SK-N-SH (cell line): Measurements from ENCODE around the gene PLD1. TPM values are rescaled to one million over a fixed set of nuclear protein-coding genes. Genes with fewer than 3 reads are reported as not detected.

Experiments
- CTCF ChIA-PET: fragments of 300-600, 350-600 bp; formaldehyde crosslinking; extraction: SDS; loops from one replicate; lab custom pipeline; 2021; lab: Yijun Ruan, JAX
- POLR2A ChIA-PET: fragments of 350-600 bp; sonication (Branson Sonifier 250); formaldehyde crosslinking; extraction: SDS; loops from one replicate; lab custom pipeline; 2020; ENCODE audit warnings: antibody characterized with exemption, inconsistent platforms; lab: Yijun Ruan, JAX
- DNase-seq: peaks from one replicate; pipeline ENCODE4 v3.0.0; 2012
- H2AFZ ChIP-seq: fragments of 200-600 bp; sonication (generic); 2 replicates; pipeline ENCODE4 v1.8.1; 2016; ENCODE audit warnings: antibody characterized with exemption, mild to moderate bottlenecking, low read depth
- H3F3A ChIP-seq: fragments of 200-600 bp; sonication (generic); replicated peaks from 2 replicates; pipeline ENCODE3; 2016; ENCODE audit warnings: antibody characterized with exemption, mild to moderate bottlenecking; ENCODE audit not compliant: insufficient read depth
- H3K27ac ChIP-seq, 2 experiments: fragments of 200-500 bp in 1 of 2; fragments of 200-600 bp in 1 of 2; sonication (Bioruptor generic) in 1 of 2; sonication (generic), shearing (Covaris generic) in 1 of 2; 2 replicates each; pipeline versions ENCODE4 v1.5.1 to v1.6.1; 2014 to 2016; ENCODE audit warnings: low read depth in 2 of 2, inconsistent platforms in 1 of 2, low read length in 1 of 2, mild to moderate bottlenecking in 1 of 2, mixed read lengths in 1 of 2
- H3K27me3 ChIP-seq: fragments of 200-600 bp; sonication (generic), shearing (Covaris generic); 2 replicates; pipeline ENCODE4 v1.6.1; 2016; ENCODE audit warnings: mixed run types; ENCODE audit not compliant: insufficient read depth
- H3K36me3 ChIP-seq, 2 experiments: fragments of 200-500 bp in 1 of 2; fragments of 200-600 bp in 1 of 2; sonication (Bioruptor generic) in 1 of 2; sonication (generic) in 1 of 2; replicated peaks in 1 of 2; 2 replicates each; pipeline versions ENCODE3 to v1.5.1; 2014 to 2016; ENCODE audit warnings: low read length in 1 of 2, mild to moderate bottlenecking in 1 of 2; ENCODE audit not compliant: insufficient read depth in 2 of 2, control insufficient read depth in 1 of 2
- H3K4me1 ChIP-seq, 2 experiments: fragments of 200-500 bp in 1 of 2; fragments of 200-600 bp in 1 of 2; sonication (Bioruptor generic) in 1 of 2; sonication (generic), shearing (Covaris generic) in 1 of 2; 2 replicates each; pipeline versions ENCODE4 v1.5.1 to v1.6.1; 2014 to 2016; ENCODE audit warnings: low read depth in 1 of 2, low read length in 1 of 2, mixed run types in 1 of 2; ENCODE audit not compliant: insufficient read depth in 2 of 2, control insufficient read depth in 1 of 2
- H3K4me2 ChIP-seq: fragments of 200-600 bp; sonication (generic), shearing (Covaris generic); 2 replicates; pipeline ENCODE4 v1.6.1; 2017; ENCODE audit warnings: mixed run types
- H3K4me3 ChIP-seq, 2 experiments: fragments of 200-500 bp in 1 of 2; fragments of 200-600 bp in 1 of 2; sonication (Bioruptor generic) in 1 of 2; sonication (generic), shearing (Covaris generic) in 1 of 2; 2 replicates each; pipeline versions ENCODE4 v1.5.1 to v1.8.1; 2014 to 2016; ENCODE audit warnings: low read depth in 2 of 2, inconsistent platforms in 1 of 2, low read length in 1 of 2, mild to moderate bottlenecking in 1 of 2, mixed read lengths in 1 of 2, moderate library complexity in 1 of 2
- H3K79me2 ChIP-seq: fragments of 200-600 bp; sonication (generic); 2 replicates; pipeline ENCODE4 v1.8.1; 2017; ENCODE audit warnings: mild to moderate bottlenecking; ENCODE audit not compliant: insufficient read depth
- H3K9ac ChIP-seq: fragments of 200-600 bp; sonication (generic); 2 replicates; pipeline ENCODE4 v1.6.1; 2017; ENCODE audit warnings: mixed run types
- H3K9me2 ChIP-seq: fragments of 200-600 bp; sonication (generic); 2 replicates; pipeline ENCODE4 v1.6.1; 2017; ENCODE audit warnings: mixed run types
- H3K9me3 ChIP-seq: fragments of 200-600 bp; sonication (generic); 2 replicates; pipeline ENCODE4 v1.6.1; 2017; ENCODE audit warnings: mixed run types, mild to moderate bottlenecking, moderate library complexity
- H4K20me1 ChIP-seq: fragments of 200-600 bp; sonication (generic); 2 replicates; pipeline ENCODE4 v1.6.1; 2017; ENCODE audit warnings: mild to moderate bottlenecking, mixed run types; ENCODE audit not compliant: insufficient read depth
- EP300 ChIP-seq, 2 experiments: IDR thresholded peaks; 2 replicates each; pipeline versions ENCODE4 v1.4.0 to v1.6.1; 2012; ENCODE audit warnings: borderline replicate concordance in 1 of 2, low read depth in 1 of 2, low read length in 1 of 2
- FOSL2 ChIP-seq: IDR thresholded peaks from 2 replicates; pipeline ENCODE4 v1.4.0; 2012; ENCODE audit warnings: low read depth, mild to moderate bottlenecking, moderate library complexity, borderline replicate concordance
- FOXM1 ChIP-seq: IDR thresholded peaks from 2 replicates; pipeline ENCODE4 v1.4.0; 2012; ENCODE audit warnings: low read depth, mild to moderate bottlenecking
- JUND ChIP-seq: IDR thresholded peaks from 2 replicates; pipeline ENCODE4 v1.4.0; 2012
- NFIC ChIP-seq: IDR thresholded peaks from 2 replicates; pipeline ENCODE4 v1.4.0; 2012; ENCODE audit warnings: borderline replicate concordance
- NRF1 ChIP-seq: IDR thresholded peaks from 2 replicates; pipeline ENCODE4 v1.6.1; 2012; ENCODE audit warnings: low read depth, mild to moderate bottlenecking, low read length
- POLR2AphosphoS5 ChIP-seq: IDR thresholded peaks from 2 replicates; pipeline ENCODE4 v1.6.1; 2012; ENCODE audit warnings: low read depth, low read length
- RAD21 ChIP-seq: IDR thresholded peaks from 2 replicates; pipeline ENCODE4 v1.6.1; 2012; ENCODE audit warnings: mild to moderate bottlenecking, low read length
- RCOR1 ChIP-seq: fragments of 150-350 bp; IDR thresholded peaks from 2 replicates; pipeline ENCODE4 v1.6.1; 2017; ENCODE audit warnings: antibody characterized with exemption, low read length
- RXRA ChIP-seq: IDR thresholded peaks from 2 replicates; pipeline ENCODE4 v1.4.0; 2012; ENCODE audit warnings: low read depth, mild to moderate bottlenecking, borderline replicate concordance
- TCF12 ChIP-seq: IDR thresholded peaks from 2 replicates; pipeline ENCODE4 v1.4.0; 2012
- WGBS: methylation state at CpG from one replicate; pipeline ENCODE4 v1.1.6; 2017; ENCODE audit warnings: low lambda C conversion rate; 5-methylcytosine and 5-hydroxymethylcytosine counted together
- polyA plus RNA-seq, 3 experiments: library from polyadenylated mRNA; depleted of rRNA; stranded (reverse); fragments of >200 nt; gene quantifications; 2 replicates each; pipeline ENCODE4 v1.2.3, GENCODE V29; 2012
- TF ChIP-seq, protein P1 (sequence below): IDR thresholded peaks from 2 replicates; pipeline ENCODE4 v1.4.0; 2012; ENCODE audit warnings: low read depth, borderline replicate concordance
- TF ChIP-seq, protein P2 (sequence below): IDR thresholded peaks from 2 replicates; pipeline ENCODE4 v1.4.0; 2012; ENCODE audit warnings: low read depth, borderline replicate concordance
- TF ChIP-seq, protein P3 (sequence below): IDR thresholded peaks from 2 replicates; pipeline ENCODE4 v1.6.1; 2012; ENCODE audit warnings: mild to moderate bottlenecking, low read depth, low read length, moderate library complexity
- TF ChIP-seq, protein P4 (sequence below): fragments of 150-350 bp; IDR thresholded peaks from 2 replicates; pipeline ENCODE4 v1.6.1; 2017; ENCODE audit warnings: antibody characterized with exemption, low read length, low read depth, borderline replicate concordance

Gene PLD1
- polyA plus RNA-seq, 1 of the 3 experiments (the other 2 are of a cell fraction), result 6.2 TPM

DNA sequence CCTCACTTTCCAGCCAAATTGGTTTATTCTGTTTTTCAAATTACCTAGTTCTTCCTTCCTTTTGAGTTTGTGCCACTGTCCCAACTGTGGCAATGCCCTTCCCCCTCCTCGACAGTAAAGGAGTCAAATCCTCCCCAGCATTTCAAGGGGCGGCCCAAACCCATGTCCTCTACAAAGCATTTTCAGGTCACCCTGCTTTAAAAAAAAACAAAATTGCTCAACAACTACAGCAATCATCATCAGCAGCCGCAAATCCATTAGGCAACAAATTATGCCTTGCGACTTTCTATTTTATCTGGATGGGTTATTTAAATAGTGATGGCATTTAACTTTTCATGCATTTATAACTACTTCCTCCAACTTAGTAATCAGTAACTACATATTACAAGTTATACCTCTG is 32.7 kb downstream of the PLD1 start:
- TF ChIP-seq FOSL2, result no peak
- TF ChIP-seq NRF1, result no peak
- TF ChIP-seq RCOR1, result no peak
- TF ChIP-seq, protein P1, sequence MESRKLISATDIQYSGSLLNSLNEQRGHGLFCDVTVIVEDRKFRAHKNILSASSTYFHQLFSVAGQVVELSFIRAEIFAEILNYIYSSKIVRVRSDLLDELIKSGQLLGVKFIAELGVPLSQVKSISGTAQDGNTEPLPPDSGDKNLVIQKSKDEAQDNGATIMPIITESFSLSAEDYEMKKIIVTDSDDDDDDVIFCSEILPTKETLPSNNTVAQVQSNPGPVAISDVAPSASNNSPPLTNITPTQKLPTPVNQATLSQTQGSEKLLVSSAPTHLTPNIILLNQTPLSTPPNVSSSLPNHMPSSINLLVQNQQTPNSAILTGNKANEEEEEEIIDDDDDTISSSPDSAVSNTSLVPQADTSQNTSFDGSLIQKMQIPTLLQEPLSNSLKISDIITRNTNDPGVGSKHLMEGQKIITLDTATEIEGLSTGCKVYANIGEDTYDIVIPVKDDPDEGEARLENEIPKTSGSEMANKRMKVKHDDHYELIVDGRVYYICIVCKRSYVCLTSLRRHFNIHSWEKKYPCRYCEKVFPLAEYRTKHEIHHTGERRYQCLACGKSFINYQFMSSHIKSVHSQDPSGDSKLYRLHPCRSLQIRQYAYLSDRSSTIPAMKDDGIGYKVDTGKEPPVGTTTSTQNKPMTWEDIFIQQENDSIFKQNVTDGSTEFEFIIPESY, result no peak
- TF ChIP-seq RAD21, result no peak
- TF ChIP-seq JUND, result no peak
- TF ChIP-seq, all 33 proteins: peak for 0
- CTCF ChIA-PET, result no interaction called here
- H3K27ac ChIP-seq, result no peak overlapping the region

DNA sequence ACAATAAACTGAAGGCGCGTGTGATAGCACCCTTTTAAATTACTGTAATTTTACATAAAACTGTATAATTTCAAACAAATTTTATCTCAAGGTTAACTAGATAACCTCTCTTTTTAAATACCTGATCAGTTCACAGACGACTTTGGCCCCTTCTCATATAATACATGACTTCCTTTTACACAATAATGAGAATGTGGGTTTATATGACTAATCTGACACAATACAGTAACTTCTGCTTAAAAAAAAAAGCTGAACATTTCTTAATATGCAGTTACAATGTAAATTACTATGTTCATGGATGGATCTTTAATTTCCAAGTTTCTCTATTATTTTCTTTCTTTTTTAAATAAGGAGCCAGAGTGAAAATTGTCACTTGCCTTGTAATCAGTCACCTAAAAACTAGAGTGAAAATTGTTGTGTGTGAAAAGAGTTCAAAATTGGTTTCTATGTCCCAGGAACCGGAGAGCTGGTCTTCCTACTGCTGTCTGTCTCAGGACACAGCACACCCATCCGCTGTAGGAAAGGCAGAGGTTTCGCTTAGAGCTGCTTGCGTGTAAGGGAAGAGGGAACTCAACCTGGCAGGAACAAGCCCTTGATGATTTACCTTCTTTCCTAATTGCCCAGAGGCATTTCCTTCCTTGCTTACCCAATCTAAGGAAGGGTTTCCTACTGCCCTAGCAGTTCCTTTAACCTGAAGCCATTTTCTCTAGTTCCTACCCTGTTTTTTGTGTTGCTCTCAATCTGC is 33.3 kb downstream of the PLD1 start:
- Histone ChIP-seq H3K4me3 (no peak overlapping the region), H3K9me2 (no peaks in the 10 kb centered on the region), H2AFZ (no peak overlapping the region), H3K4me2 (no peak overlapping the region), H3K27ac (no peak overlapping the region), H3K36me3 (no peaks in the 10 kb centered on the region), H3K79me2 (no peaks in the 10 kb centered on the region), H3K9me3 (no peaks in the 10 kb centered on the region), H3K9ac (no peak overlapping the region), H3K4me1 (no peaks in the 10 kb centered on the region; a peak in 1 of 4 replicates), H4K20me1 (no peaks in the 10 kb centered on the region), H3F3A (peaks cover 11% of the 10 kb centered on the region), H3K27me3 (no peaks in the 10 kb centered on the region)
- WGBS, result 93% methylated on average over 7 of the region's 7 CpGs
- POLR2A ChIA-PET, result no interaction called here
- no peak for TF ChIP-seq JUND
- no peak for TF ChIP-seq POLR2AphosphoS5
- no peak for TF ChIP-seq FOXM1
- TF ChIP-seq, protein P2, sequence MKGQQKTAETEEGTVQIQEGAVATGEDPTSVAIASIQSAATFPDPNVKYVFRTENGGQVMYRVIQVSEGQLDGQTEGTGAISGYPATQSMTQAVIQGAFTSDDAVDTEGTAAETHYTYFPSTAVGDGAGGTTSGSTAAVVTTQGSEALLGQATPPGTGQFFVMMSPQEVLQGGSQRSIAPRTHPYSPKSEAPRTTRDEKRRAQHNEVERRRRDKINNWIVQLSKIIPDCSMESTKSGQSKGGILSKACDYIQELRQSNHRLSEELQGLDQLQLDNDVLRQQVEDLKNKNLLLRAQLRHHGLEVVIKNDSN, result no peak
- no peak for TF ChIP-seq TCF12
- no peak for TF ChIP-seq RAD21
- TF ChIP-seq, protein P3, sequence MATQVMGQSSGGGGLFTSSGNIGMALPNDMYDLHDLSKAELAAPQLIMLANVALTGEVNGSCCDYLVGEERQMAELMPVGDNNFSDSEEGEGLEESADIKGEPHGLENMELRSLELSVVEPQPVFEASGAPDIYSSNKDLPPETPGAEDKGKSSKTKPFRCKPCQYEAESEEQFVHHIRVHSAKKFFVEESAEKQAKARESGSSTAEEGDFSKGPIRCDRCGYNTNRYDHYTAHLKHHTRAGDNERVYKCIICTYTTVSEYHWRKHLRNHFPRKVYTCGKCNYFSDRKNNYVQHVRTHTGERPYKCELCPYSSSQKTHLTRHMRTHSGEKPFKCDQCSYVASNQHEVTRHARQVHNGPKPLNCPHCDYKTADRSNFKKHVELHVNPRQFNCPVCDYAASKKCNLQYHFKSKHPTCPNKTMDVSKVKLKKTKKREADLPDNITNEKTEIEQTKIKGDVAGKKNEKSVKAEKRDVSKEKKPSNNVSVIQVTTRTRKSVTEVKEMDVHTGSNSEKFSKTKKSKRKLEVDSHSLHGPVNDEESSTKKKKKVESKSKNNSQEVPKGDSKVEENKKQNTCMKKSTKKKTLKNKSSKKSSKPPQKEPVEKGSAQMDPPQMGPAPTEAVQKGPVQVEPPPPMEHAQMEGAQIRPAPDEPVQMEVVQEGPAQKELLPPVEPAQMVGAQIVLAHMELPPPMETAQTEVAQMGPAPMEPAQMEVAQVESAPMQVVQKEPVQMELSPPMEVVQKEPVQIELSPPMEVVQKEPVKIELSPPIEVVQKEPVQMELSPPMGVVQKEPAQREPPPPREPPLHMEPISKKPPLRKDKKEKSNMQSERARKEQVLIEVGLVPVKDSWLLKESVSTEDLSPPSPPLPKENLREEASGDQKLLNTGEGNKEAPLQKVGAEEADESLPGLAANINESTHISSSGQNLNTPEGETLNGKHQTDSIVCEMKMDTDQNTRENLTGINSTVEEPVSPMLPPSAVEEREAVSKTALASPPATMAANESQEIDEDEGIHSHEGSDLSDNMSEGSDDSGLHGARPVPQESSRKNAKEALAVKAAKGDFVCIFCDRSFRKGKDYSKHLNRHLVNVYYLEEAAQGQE, result no peak
- TF ChIP-seq, protein P4, sequence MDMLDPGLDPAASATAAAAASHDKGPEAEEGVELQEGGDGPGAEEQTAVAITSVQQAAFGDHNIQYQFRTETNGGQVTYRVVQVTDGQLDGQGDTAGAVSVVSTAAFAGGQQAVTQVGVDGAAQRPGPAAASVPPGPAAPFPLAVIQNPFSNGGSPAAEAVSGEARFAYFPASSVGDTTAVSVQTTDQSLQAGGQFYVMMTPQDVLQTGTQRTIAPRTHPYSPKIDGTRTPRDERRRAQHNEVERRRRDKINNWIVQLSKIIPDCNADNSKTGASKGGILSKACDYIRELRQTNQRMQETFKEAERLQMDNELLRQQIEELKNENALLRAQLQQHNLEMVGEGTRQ, result no peak
- TF ChIP-seq NFIC, result no peak
- TF ChIP-seq EP300 (IDR thresholded peaks at IDR 0.05; ENCODE audit: borderline replicate concordance in 1 of 2, low read depth in 1 of 2, low read length in 1 of 2), result no peak
- no peak for TF ChIP-seq RXRA
- CTCF ChIA-PET, result interaction anchor here (1.0 to 1.5 kb wide), 4 partner anchors 130 to 565 kb away, joined by 3 to 4 read pairs (median 3); no protein-coding TSS in a partner anchor
- DNase-seq, result no peak

More for the DNA sequence above, 32.7 kb downstream of the PLD1 start:
- H3K9me2 ChIP-seq, result no peaks in the 10 kb centered on the region
- no peak for DNase-seq
- no peak overlapping the region for H2AFZ ChIP-seq
- H3K4me1 ChIP-seq, result no peaks in the 10 kb centered on the region
- no peaks in the 10 kb centered on the region for H3K9me3 ChIP-seq
- 98% methylated on average over 4 of the region's 4 CpGs for WGBS
- no peaks in the 10 kb centered on the region for H4K20me1 ChIP-seq
- no peaks in the 10 kb centered on the region for H3K36me3 ChIP-seq
- H3F3A ChIP-seq, result peaks cover 17% of the 10 kb centered on the region
- H3K4me2 ChIP-seq, result no peak overlapping the region
- POLR2A ChIA-PET, result no interaction called here
- no peak overlapping the region for H3K9ac ChIP-seq
- no peaks in the 10 kb centered on the region for H3K27me3 ChIP-seq
- no peak overlapping the region for H3K4me3 ChIP-seq
- no peaks in the 10 kb centered on the region for H3K79me2 ChIP-seq
